ENCODE measurements around the gene RHBDL1.

Gene RHBDL1

GRCh38 chr16:672851-673250 lies 2.6 kb upstream of the RHBDL1 start:
- Histone ChIP-seq H3K27ac (ENCODE audit: low read depth, low read length) (no peak overlapping the region), H3K9ac (ENCODE audit: low read length in 5 of 5) (no peak overlapping the region), H3K27me3 (ENCODE audit: control insufficient read depth in 5 of 5, insufficient read depth in 4 of 5, low read length in 5 of 5) (peaks cover 0 to 4% (median 0%) of the 10 kb centered on the region in 5 donors), H3K9me3 (ENCODE audit: control insufficient read depth in 5 of 5, low read length in 5 of 5) (no peaks in the 10 kb centered on the region), H3K4me3 (ENCODE audit: low read depth in 1 of 5, low read length in 5 of 5) (no peak overlapping the region), H3K4me1 (ENCODE audit: control insufficient read depth in 5 of 5, insufficient read depth in 5 of 5, low read length in 5 of 5) (peaks cover 0 to 33% (median 31%) of the 10 kb centered on the region in 5 donors), H3K36me3 (ENCODE audit: control insufficient read depth in 5 of 5, insufficient read depth in 5 of 5, low read length in 5 of 5) (peaks cover 0 to 52% (median 47%) of the 10 kb centered on the region in 5 donors)

DNA sequence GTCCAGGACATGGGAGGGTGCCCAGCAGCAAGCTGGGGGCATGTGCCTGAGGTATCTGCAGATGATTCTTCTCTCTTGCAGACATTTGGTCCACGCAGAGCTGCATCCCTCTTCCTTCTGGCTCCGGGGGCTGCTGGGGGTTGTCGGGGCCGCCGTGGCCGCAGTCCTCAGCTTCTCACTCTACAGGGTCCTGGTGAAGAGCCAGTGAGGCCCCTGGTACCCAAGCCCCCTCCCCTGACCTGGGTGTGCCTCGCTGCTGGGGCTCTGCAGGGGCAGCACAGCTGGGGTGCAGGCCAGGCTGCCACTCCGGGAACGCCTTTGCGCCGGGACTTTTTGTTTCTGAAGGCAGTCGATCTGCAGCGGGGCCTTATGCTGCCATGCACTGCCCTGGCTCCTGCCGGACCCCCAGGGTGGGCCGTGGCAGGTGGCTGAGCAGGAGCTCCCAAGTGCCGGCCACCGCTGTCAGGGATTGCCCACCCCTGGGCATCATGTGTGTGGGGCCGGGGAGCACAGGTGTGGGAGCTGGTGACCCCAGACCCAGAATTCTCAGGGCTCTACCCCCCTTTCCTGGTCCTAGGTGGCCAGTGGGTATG lies 2.0 kb upstream of the RHBDL1 start:
- Histone ChIP-seq H3K9ac (ENCODE audit: low read length in 5 of 5) (no peak overlapping the region), H3K27me3 (ENCODE audit: control insufficient read depth in 5 of 5, insufficient read depth in 4 of 5, low read length in 5 of 5) (peaks cover 0 to 4% (median 0%) of the 10 kb centered on the region in 5 donors), H3K4me1 (ENCODE audit: control insufficient read depth in 5 of 5, insufficient read depth in 5 of 5, low read length in 5 of 5) (peaks cover 0 to 29% (median 26%) of the 10 kb centered on the region in 5 donors), H3K9me3 (ENCODE audit: control insufficient read depth in 5 of 5, low read length in 5 of 5) (no peaks in the 10 kb centered on the region), H3K4me3 (ENCODE audit: low read depth in 1 of 5, low read length in 5 of 5) (no peak overlapping the region), H3K36me3 (ENCODE audit: control insufficient read depth in 5 of 5, insufficient read depth in 5 of 5, low read length in 5 of 5) (peaks cover 0 to 52% (median 47%) of the 10 kb centered on the region in 5 donors), H3K27ac (ENCODE audit: low read depth, low read length) (no peak overlapping the region)

GRCh38 chr16:674214-674881 lies 1.1 kb upstream of the RHBDL1 start:
- Histone ChIP-seq H3K9ac (ENCODE audit: low read length in 5 of 5) (no peak overlapping the region), H3K27ac (ENCODE audit: low read depth, low read length) (no peak overlapping the region), H3K9me3 (ENCODE audit: control insufficient read depth in 5 of 5, low read length in 5 of 5) (no peaks in the 10 kb centered on the region), H3K27me3 (ENCODE audit: control insufficient read depth in 5 of 5, insufficient read depth in 4 of 5, low read length in 5 of 5) (peaks cover 0 to 4% (median 0%) of the 10 kb centered on the region in 5 donors), H3K36me3 (ENCODE audit: control insufficient read depth in 5 of 5, insufficient read depth in 5 of 5, low read length in 5 of 5) (peaks cover 0 to 49% (median 45%) of the 10 kb centered on the region in 5 donors), H3K4me1 (ENCODE audit: control insufficient read depth in 5 of 5, insufficient read depth in 5 of 5, low read length in 5 of 5) (peaks cover 0 to 25% (median 24%) of the 10 kb centered on the region in 5 donors), H3K4me3 (ENCODE audit: low read depth in 1 of 5, low read length in 5 of 5) (no peak overlapping the region)

DNA sequence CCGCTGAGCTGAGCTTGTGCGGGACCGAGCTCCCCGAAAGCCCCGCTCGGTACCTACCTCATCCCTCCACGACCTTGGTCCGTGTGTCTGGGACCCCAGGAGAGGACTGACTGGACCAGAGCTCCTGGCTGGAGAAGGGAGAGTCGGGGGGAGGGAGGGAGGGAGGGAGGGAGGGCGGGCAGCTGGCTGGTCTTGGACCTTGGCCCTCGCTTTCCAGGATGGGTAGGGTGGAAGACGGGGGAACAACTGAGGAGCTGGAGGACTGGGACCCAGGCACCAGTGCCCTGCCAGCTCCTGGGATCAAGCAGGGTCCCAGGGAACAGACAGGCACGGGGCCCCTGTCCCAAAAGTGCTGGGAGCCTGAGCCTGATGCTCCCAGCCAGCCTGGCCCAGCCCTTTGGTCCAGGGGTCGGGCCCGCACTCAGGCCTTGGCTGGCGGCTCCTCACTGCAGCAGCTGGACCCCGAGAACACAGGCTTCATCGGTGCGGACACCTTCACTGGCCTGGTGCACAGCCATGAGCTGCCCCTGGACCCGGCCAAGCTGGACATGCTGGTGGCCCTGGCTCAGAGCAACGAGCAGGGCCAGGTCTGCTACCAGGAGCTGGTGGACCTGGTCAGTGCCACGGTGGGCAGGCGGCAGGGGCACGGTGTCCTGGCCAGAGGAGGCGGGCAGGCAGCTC lies 553 bp downstream of the RHBDL1 start:
- Histone ChIP-seq H3K27ac (ENCODE audit: low read depth, low read length) (no peak overlapping the region), H3K9ac (ENCODE audit: low read length in 5 of 5) (no peak overlapping the region), H3K4me3 (ENCODE audit: low read depth in 1 of 5, low read length in 5 of 5) (peak overlapping the region in 1 of 5 donors; percentile 58), H3K9me3 (ENCODE audit: control insufficient read depth in 5 of 5, low read length in 5 of 5) (no peaks in the 10 kb centered on the region), H3K27me3 (ENCODE audit: control insufficient read depth in 5 of 5, insufficient read depth in 4 of 5, low read length in 5 of 5) (peaks cover 0 to 4% (median 0%) of the 10 kb centered on the region in 5 donors), H3K4me1 (ENCODE audit: control insufficient read depth in 5 of 5, insufficient read depth in 5 of 5, low read length in 5 of 5) (peaks cover 0 to 34% (median 27%) of the 10 kb centered on the region in 5 donors), H3K36me3 (ENCODE audit: control insufficient read depth in 5 of 5, insufficient read depth in 5 of 5, low read length in 5 of 5) (peaks cover 0 to 32% (median 29%) of the 10 kb centered on the region in 5 donors)

GRCh38 chr16:676565-676902 lies 1.1 kb downstream of the RHBDL1 start:
- Histone ChIP-seq H3K36me3 (ENCODE audit: control insufficient read depth in 5 of 5, insufficient read depth in 5 of 5, low read length in 5 of 5) (peaks cover 0 to 28% (median 24%) of the 10 kb centered on the region in 5 donors), H3K9me3 (ENCODE audit: control insufficient read depth in 5 of 5, low read length in 5 of 5) (no peaks in the 10 kb centered on the region), H3K27ac (ENCODE audit: low read depth, low read length) (no peak overlapping the region)

DNA sequence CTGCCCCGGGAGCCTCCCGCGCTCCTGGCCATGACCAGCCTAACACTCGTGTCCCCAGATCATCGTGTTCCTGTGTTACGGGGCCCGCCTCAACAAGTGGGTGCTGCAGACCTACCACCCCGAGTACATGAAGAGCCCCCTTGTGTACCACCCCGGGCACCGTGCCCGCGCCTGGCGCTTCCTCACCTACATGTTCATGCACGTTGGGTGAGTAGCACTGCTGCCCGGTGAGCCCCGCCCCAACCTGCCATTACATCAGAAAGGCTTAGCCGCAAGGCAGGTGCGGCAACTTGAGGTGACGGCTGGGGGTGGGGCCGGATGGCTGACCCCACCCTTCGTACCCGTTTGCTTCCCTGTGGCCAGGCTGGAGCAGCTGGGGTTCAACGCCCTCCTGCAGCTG lies 1.4 kb downstream of the RHBDL1 start:
- Histone ChIP-seq H3K27me3 (ENCODE audit: control insufficient read depth in 5 of 5, insufficient read depth in 4 of 5, low read length in 5 of 5) (peaks cover 0 to 4% (median 0%) of the 10 kb centered on the region in 5 donors), H3K4me3 (ENCODE audit: low read depth in 1 of 5, low read length in 5 of 5) (no peak overlapping the region), H3K36me3 (ENCODE audit: control insufficient read depth in 5 of 5, insufficient read depth in 5 of 5, low read length in 5 of 5) (peaks cover 0 to 28% (median 24%) of the 10 kb centered on the region in 5 donors), H3K9ac (ENCODE audit: low read length in 5 of 5) (no peak overlapping the region), H3K4me1 (ENCODE audit: control insufficient read depth in 5 of 5, insufficient read depth in 5 of 5, low read length in 5 of 5) (peaks cover 4 to 43% (median 36%) of the 10 kb centered on the region in 5 donors), H3K9me3 (ENCODE audit: control insufficient read depth in 5 of 5, low read length in 5 of 5) (no peaks in the 10 kb centered on the region), H3K27ac (ENCODE audit: low read depth, low read length) (no peak overlapping the region)

More at GRCh38 chr16:676565-676902, 1.1 kb downstream of the RHBDL1 start:
- Histone ChIP-seq H3K4me3 (ENCODE audit: low read depth in 1 of 5, low read length in 5 of 5) (no peak overlapping the region), H3K4me1 (ENCODE audit: control insufficient read depth in 5 of 5, insufficient read depth in 5 of 5, low read length in 5 of 5) (peaks cover 2 to 39% (median 33%) of the 10 kb centered on the region in 5 donors), H3K27me3 (ENCODE audit: control insufficient read depth in 5 of 5, insufficient read depth in 4 of 5, low read length in 5 of 5) (peaks cover 0 to 4% (median 0%) of the 10 kb centered on the region in 5 donors), H3K9ac (ENCODE audit: low read length in 5 of 5) (no peak overlapping the region)

DNA sequence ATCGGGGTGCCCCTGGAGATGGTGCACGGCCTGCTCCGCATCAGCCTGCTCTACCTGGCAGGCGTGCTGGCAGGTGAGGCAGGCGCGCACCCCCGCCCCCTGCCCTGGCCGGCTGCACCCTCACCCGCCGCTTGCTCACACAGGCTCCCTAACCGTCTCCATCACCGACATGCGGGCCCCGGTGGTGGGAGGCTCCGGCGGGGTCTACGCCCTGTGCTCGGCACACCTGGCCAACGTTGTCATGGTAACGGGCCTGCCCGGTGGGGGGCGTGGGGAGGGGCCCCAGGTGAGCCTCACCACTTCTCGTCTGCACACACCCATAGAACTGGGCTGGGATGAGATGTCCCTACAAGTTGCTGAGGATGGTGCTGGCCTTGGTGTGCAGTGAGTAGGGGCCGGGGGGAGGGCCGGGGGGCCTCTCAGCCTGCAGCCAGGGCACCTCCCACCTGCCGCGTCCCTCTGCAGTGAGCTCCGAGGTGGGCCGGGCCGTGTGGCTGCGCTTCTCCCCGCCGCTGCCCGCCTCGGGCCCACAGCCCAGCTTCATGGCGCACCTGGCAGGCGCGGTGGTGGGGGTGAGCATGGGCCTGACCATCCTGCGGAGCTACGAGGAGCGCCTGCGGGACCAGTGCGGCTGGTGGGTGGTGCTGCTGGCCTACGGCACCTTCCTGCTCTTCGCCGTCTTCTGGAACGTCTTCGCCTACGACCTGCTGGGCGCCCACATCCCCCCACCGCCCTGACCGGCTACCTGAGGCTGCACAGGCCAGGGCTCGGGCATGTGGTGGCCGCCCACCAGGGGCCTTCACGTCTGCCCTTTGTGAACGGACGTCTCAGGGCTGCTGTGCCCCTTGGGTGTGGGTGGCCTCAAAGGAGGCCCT lies 2.1 kb downstream of the RHBDL1 start:
- Histone ChIP-seq H3K4me1 (ENCODE audit: control insufficient read depth in 5 of 5, insufficient read depth in 5 of 5, low read length in 5 of 5) (peaks cover 4 to 49% (median 43%) of the 10 kb centered on the region in 5 donors), H3K27me3 (ENCODE audit: control insufficient read depth in 5 of 5, insufficient read depth in 4 of 5, low read length in 5 of 5) (peaks cover 0 to 4% (median 0%) of the 10 kb centered on the region in 5 donors), H3K36me3 (ENCODE audit: control insufficient read depth in 5 of 5, insufficient read depth in 5 of 5, low read length in 5 of 5) (peaks cover 0 to 28% (median 24%) of the 10 kb centered on the region in 5 donors), H3K9ac (ENCODE audit: low read length in 5 of 5) (no peak overlapping the region), H3K27ac (ENCODE audit: low read depth, low read length) (no peak overlapping the region), H3K9me3 (ENCODE audit: control insufficient read depth in 5 of 5, low read length in 5 of 5) (no peaks in the 10 kb centered on the region), H3K4me3 (ENCODE audit: low read depth in 1 of 5, low read length in 5 of 5) (no peak overlapping the region)

GRCh38 chr16:678209-678857 lies 2.9 kb downstream of the RHBDL1 start:
- H3K4me1 ChIP-seq (ENCODE audit: control insufficient read depth in 5 of 5, insufficient read depth in 5 of 5, low read length in 5 of 5), result peaks cover 4 to 57% (median 50%) of the 10 kb centered on the region in 5 donors
- peaks cover 0 to 4% (median 0%) of the 10 kb centered on the region in 5 donors for H3K27me3 ChIP-seq (ENCODE audit: control insufficient read depth in 5 of 5, insufficient read depth in 4 of 5, low read length in 5 of 5)
- no peak overlapping the region for H3K9ac ChIP-seq (ENCODE audit: low read length in 5 of 5)
- H3K27ac ChIP-seq (ENCODE audit: low read depth, low read length), result no peak overlapping the region
- peaks cover 0 to 28% (median 21%) of the 10 kb centered on the region in 5 donors for H3K36me3 ChIP-seq (ENCODE audit: control insufficient read depth in 5 of 5, insufficient read depth in 5 of 5, low read length in 5 of 5)
- H3K4me3 ChIP-seq (ENCODE audit: low read depth in 1 of 5, low read length in 5 of 5), result no peak overlapping the region
- H3K9me3 ChIP-seq (ENCODE audit: control insufficient read depth in 5 of 5, low read length in 5 of 5), result no peaks in the 10 kb centered on the region
